ENCODE results near the gene ZFAND6. TPM values are rescaled to one million over a fixed set of nuclear protein-coding genes. Genes with fewer than 3 reads are reported as not detected.
A peak's percentile ranks its signal among the peaks of the same experiment; 100 is the strongest.

The ZFAND6 gene
- total RNA-seq, 1 donor from 2014 or later = 77.3 TPM

DNA sequence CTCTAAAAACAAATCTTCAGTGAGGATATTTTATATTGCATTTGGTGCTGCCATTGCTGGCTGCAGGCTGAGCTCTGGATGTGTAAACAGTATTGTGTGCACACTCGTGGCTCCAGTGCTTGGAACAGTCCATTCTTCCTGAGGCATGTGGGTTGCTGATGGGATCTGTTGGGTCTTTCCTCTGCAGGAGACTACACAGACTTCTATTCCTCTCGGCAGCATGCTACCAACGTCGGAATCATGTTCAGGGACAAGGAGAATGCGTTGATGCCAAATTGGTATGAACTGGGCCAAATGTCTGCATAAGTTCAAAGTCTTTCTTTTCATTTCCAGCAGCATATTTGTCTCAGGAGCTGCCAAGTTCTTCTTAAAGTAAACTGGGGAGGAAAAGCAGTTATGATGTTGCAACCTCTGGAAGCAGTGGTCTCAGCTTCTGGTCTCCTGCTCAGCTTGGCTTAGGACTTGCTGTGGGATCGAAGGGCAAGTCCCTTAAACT, 102.6 kb downstream of the ZFAND6 start:
- no peak overlapping the region for H3K4me3 Mint-ChIP-seq (ENCODE audit: unreplicated experiment)
- H3K27me3 Mint-ChIP-seq (ENCODE audit: unreplicated experiment) = peaks cover 2% of the 10 kb centered on the region
- TF ChIP-seq CTCF (IDR thresholded peaks at IDR 0.05; ENCODE audit: unreplicated experiment) = no peak
- H3K9me3 Mint-ChIP-seq (ENCODE audit: unreplicated experiment) = no peaks in the 10 kb centered on the region
- peaks cover 12% of the 10 kb centered on the region for H3K4me1 Mint-ChIP-seq (ENCODE audit: unreplicated experiment)
- no peak for DNase-seq (ENCODE audit: low spot score)
- peaks cover 9% of the 10 kb centered on the region for H3K36me3 Mint-ChIP-seq (ENCODE audit: low read depth, unreplicated experiment)
- H3K27ac Mint-ChIP-seq (ENCODE audit: unreplicated experiment) = no peak overlapping the region

DNA sequence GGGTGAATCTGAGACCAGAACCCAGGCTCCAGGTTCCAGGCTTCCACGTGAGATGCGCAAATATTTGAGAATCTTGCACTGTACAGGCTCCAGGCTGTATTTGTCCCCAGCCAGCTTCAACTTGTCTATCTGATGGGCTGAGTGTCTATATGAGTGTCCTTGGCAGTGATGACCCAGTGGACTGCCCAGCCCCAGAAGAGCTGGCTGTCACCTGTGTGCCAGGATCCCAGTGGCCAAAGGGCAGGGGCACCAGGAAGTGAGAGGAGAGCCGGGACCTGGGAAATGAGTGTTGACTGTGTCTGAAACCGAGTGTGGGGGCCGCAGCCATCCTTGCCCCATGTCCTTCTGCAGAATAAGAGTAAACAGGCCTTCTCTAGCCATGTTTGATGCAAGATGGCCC, 103.7 kb downstream of the ZFAND6 start:
- no peaks in the 10 kb centered on the region for H3K9me3 Mint-ChIP-seq (ENCODE audit: unreplicated experiment)
- no peak for TF ChIP-seq CTCF (IDR thresholded peaks at IDR 0.05; ENCODE audit: unreplicated experiment)
- H3K4me1 Mint-ChIP-seq (ENCODE audit: unreplicated experiment) = peaks cover 14% of the 10 kb centered on the region
- no peak overlapping the region for H3K4me3 Mint-ChIP-seq (ENCODE audit: unreplicated experiment)
- H3K27ac Mint-ChIP-seq (ENCODE audit: unreplicated experiment) = no peak overlapping the region
- no peak for DNase-seq (ENCODE audit: low spot score)
- H3K27me3 Mint-ChIP-seq (ENCODE audit: unreplicated experiment) = peaks cover 2% of the 10 kb centered on the region
- peaks cover 9% of the 10 kb centered on the region for H3K36me3 Mint-ChIP-seq (ENCODE audit: low read depth, unreplicated experiment)

DNA sequence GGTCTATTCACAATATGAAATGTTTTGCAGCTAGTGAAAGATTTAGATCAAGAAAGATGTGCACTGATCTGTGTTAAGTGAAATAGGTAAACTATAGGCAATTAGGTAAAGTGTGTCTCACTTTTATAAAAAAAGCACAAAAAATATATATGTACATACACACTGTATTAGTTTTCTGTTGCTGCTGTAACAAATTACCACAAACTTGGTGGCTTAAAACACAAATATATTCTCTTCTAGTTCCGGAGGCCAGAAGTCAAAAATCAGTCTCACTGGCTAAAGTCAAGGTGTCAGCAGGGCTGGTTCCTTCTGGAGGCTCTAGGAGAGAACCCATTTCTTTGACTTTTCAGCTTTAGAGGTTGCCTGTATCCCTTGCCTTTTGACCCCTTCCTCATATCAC, 104.4 kb downstream of the ZFAND6 start:
- DNase-seq (ENCODE audit: low spot score) = no peak
- peaks cover 2% of the 10 kb centered on the region for H3K27me3 Mint-ChIP-seq (ENCODE audit: unreplicated experiment)
- no peak for TF ChIP-seq CTCF (IDR thresholded peaks at IDR 0.05; ENCODE audit: unreplicated experiment)
- H3K36me3 Mint-ChIP-seq (ENCODE audit: low read depth, unreplicated experiment) = peaks cover 6% of the 10 kb centered on the region
- H3K4me3 Mint-ChIP-seq (ENCODE audit: unreplicated experiment) = peak overlapping the region; percentile 57
- H3K9me3 Mint-ChIP-seq (ENCODE audit: unreplicated experiment) = no peaks in the 10 kb centered on the region
- H3K27ac Mint-ChIP-seq (ENCODE audit: unreplicated experiment) = no peak overlapping the region
- peaks cover 14% of the 10 kb centered on the region for H3K4me1 Mint-ChIP-seq (ENCODE audit: unreplicated experiment)

DNA sequence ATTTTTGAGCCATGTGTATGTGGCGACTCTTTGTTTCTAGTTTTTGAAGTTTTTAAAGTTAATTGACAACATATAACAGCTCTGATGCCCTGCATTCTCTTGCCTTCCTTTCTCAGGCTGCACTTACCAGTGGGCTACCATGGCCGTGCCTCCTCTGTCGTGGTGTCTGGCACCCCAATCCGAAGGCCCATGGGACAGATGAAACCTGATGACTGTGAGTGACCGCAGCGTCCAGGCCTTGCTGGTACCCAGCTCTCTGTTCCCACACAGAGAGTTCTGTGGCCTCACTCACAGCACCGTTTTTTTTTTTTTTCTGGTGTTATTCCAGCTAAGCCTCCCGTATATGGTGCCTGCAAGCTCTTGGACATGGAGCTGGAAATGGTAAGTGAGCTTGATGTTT, 108.5 kb downstream of the ZFAND6 start:
- no peak overlapping the region for H3K4me3 Mint-ChIP-seq (ENCODE audit: unreplicated experiment)
- no peak for DNase-seq (ENCODE audit: low spot score)
- H3K36me3 Mint-ChIP-seq (ENCODE audit: low read depth, unreplicated experiment) = peaks cover under 1% of the 10 kb centered on the region
- peaks cover 2% of the 10 kb centered on the region for H3K27me3 Mint-ChIP-seq (ENCODE audit: unreplicated experiment)
- peaks cover 4% of the 10 kb centered on the region for H3K4me1 Mint-ChIP-seq (ENCODE audit: unreplicated experiment)
- no peak overlapping the region for H3K27ac Mint-ChIP-seq (ENCODE audit: unreplicated experiment)
- H3K9me3 Mint-ChIP-seq (ENCODE audit: unreplicated experiment) = no peaks in the 10 kb centered on the region
- TF ChIP-seq CTCF (IDR thresholded peaks at IDR 0.05; ENCODE audit: unreplicated experiment) = no peak

DNA sequence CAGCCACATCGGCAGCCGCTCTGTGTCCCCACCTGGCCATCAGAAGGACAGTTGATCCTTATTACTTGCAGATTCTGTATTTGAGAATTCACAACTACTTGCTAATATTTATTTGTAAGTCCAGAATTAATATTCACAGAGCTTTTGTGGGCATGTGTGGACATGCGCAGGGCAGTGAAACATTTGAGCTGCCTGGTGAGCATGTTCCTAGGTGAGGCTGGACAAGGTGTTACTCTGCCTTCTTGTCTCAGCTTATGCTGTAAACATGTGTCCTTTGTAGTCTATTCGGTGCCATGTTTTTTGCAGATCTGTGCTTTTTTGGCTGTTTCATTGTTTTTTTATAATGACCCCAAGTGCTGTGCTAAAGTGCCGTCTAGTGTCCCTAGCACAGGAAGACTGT, 108.9 kb downstream of the ZFAND6 start:
- Mint-ChIP-seq H3K27ac (ENCODE audit: unreplicated experiment) (no peak overlapping the region), H3K36me3 (ENCODE audit: low read depth, unreplicated experiment) (no peaks in the 10 kb centered on the region), H3K9me3 (ENCODE audit: unreplicated experiment) (no peaks in the 10 kb centered on the region), H3K4me1 (ENCODE audit: unreplicated experiment) (peaks cover 4% of the 10 kb centered on the region), H3K27me3 (ENCODE audit: unreplicated experiment) (peaks cover 2% of the 10 kb centered on the region), H3K4me3 (ENCODE audit: unreplicated experiment) (no peak overlapping the region)
- DNase-seq (ENCODE audit: low spot score) = no peak
- no peak for TF ChIP-seq CTCF (IDR thresholded peaks at IDR 0.05; ENCODE audit: unreplicated experiment)
